ENCODE data around the gene AHR. TPM values are rescaled to one million over a fixed set of nuclear protein-coding genes. Genes with fewer than 3 reads are reported as not detected.

AHR gene
- total RNA-seq, 2 donors from 2014 or later = 5.6 to 6.0 TPM

- Mint-ChIP-seq H3K4me1 (peaks cover 12% of the 10 kb centered on the region), H3K9me3 (no peaks in the 10 kb centered on the region), H3K27ac (no peak overlapping the region), H3K27me3 (ENCODE audit: insufficient read depth) (peaks cover 13% of the 10 kb centered on the region), H3K4me3 (no peak overlapping the region), H3K36me3 (ENCODE audit: low read depth) (no peaks in the 10 kb centered on the region)
- Histone ChIP-seq H3K27ac (ENCODE audit: low read depth, low read length) (no peak overlapping the region), H3K27me3 (ENCODE audit: control insufficient read depth, insufficient read depth, low read length, poor library complexity, severe bottlenecking) (no peaks in the 10 kb centered on the region), H3K9me3 (ENCODE audit: control insufficient read depth, low read length) (no peaks in the 10 kb centered on the region), H3K9ac (ENCODE audit: extremely low read depth, low read length, poor library complexity, severe bottlenecking) (no peak overlapping the region), H3K4me1 (ENCODE audit: control insufficient read depth, insufficient read depth, low read length) (peaks cover 2% of the 10 kb centered on the region), H3K4me3 (ENCODE audit: low read length) (peak overlapping the region; percentile 20), H3K36me3 (ENCODE audit: control insufficient read depth, insufficient read depth, low read length) (no peaks in the 10 kb centered on the region)
- TF ChIP-seq, protein P1, sequence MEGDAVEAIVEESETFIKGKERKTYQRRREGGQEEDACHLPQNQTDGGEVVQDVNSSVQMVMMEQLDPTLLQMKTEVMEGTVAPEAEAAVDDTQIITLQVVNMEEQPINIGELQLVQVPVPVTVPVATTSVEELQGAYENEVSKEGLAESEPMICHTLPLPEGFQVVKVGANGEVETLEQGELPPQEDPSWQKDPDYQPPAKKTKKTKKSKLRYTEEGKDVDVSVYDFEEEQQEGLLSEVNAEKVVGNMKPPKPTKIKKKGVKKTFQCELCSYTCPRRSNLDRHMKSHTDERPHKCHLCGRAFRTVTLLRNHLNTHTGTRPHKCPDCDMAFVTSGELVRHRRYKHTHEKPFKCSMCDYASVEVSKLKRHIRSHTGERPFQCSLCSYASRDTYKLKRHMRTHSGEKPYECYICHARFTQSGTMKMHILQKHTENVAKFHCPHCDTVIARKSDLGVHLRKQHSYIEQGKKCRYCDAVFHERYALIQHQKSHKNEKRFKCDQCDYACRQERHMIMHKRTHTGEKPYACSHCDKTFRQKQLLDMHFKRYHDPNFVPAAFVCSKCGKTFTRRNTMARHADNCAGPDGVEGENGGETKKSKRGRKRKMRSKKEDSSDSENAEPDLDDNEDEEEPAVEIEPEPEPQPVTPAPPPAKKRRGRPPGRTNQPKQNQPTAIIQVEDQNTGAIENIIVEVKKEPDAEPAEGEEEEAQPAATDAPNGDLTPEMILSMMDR (conservative IDR thresholded peaks at IDR 0.05) = no peak
- DNase-seq = no peak
Observed at GRCh38 chr7:17289074-17289645, 9.3 kb upstream of the AHR start.

DNA sequence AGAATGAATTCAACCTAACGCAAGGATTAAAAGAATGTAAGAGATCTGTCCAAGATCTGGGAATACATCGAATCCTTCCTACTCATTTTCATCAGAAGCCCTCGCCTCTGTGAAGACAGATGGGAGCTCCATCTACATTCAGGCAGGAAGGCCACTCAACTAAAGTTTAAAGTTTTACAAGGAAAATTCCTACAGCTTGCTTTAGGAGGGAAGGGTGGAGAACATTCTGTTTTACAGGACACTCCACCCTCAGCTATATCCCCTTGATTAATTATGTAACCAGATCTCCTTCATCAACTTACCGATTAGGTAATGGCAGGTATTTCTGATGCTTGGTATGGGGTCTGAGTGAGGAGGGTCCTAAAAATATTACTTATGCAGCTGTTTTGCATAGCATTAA, 5.6 kb upstream of the AHR start:
- Histone ChIP-seq H3K4me3 (ENCODE audit: low read length) (no peak overlapping the region), H3K36me3 (ENCODE audit: control insufficient read depth, insufficient read depth, low read length) (no peaks in the 10 kb centered on the region), H3K4me1 (ENCODE audit: control insufficient read depth, insufficient read depth, low read length) (peaks cover 2% of the 10 kb centered on the region), H3K27me3 (ENCODE audit: control insufficient read depth, insufficient read depth, low read length, poor library complexity, severe bottlenecking) (peaks cover 14% of the 10 kb centered on the region), H3K9ac (ENCODE audit: extremely low read depth, low read length, poor library complexity, severe bottlenecking) (no peak overlapping the region), H3K27ac (ENCODE audit: low read depth, low read length) (no peak overlapping the region), H3K9me3 (ENCODE audit: control insufficient read depth, low read length) (no peaks in the 10 kb centered on the region)
- Mint-ChIP-seq H3K27me3 (ENCODE audit: insufficient read depth) (peaks cover 28% of the 10 kb centered on the region), H3K4me1 (peaks cover 12% of the 10 kb centered on the region), H3K36me3 (ENCODE audit: low read depth) (no peaks in the 10 kb centered on the region), H3K9me3 (peaks cover under 1% of the 10 kb centered on the region), H3K27ac (no peak overlapping the region), H3K4me3 (no peak overlapping the region)
- TF ChIP-seq, protein P1 (conservative IDR thresholded peaks at IDR 0.05) = no peak
- 98 to 100% methylated on average over 1 to 4 of the region's 4 CpGs for WGBS, 2 experiments (ENCODE audit: insufficient coverage in 1 of 2, insufficient read length in 1 of 2)
- no peak for DNase-seq

- Mint-ChIP-seq H3K27ac (no peak overlapping the region), H3K27me3 (ENCODE audit: insufficient read depth) (peaks cover 26% of the 10 kb centered on the region), H3K9me3 (peaks cover 2% of the 10 kb centered on the region), H3K4me1 (peaks cover 12% of the 10 kb centered on the region), H3K4me3 (no peak overlapping the region), H3K36me3 (ENCODE audit: low read depth) (peaks cover 2% of the 10 kb centered on the region)
- Histone ChIP-seq H3K27me3 (ENCODE audit: control insufficient read depth, insufficient read depth, low read length, poor library complexity, severe bottlenecking) (peaks cover 14% of the 10 kb centered on the region), H3K4me1 (ENCODE audit: control insufficient read depth, insufficient read depth, low read length) (peaks cover 2% of the 10 kb centered on the region), H3K27ac (ENCODE audit: low read depth, low read length) (no peak overlapping the region), H3K4me3 (ENCODE audit: low read length) (no peak overlapping the region), H3K9me3 (ENCODE audit: control insufficient read depth, low read length) (no peaks in the 10 kb centered on the region), H3K36me3 (ENCODE audit: control insufficient read depth, insufficient read depth, low read length) (no peaks in the 10 kb centered on the region), H3K9ac (ENCODE audit: extremely low read depth, low read length, poor library complexity, severe bottlenecking) (no peak overlapping the region)
- 86 to 95% methylated on average over 2 of the region's 2 CpGs for WGBS, 2 experiments (ENCODE audit: insufficient coverage in 1 of 2, insufficient read length in 1 of 2)
- TF ChIP-seq, protein P1 (conservative IDR thresholded peaks at IDR 0.05) = no peak
- DNase-seq = no peak
Observed at GRCh38 chr7:17293481-17293880, 5.0 kb upstream of the AHR start.
